Calu3 (cell line): ENCODE results near the gene BRINP3. TPM values are rescaled to one million over a fixed set of nuclear protein-coding genes. Genes with fewer than 3 reads are reported as not detected.

ENCODE experiments used
- BruUV-seq: library from RNA; stranded (reverse); fragments of 400-500 nt; replicated peaks from 2 replicates; lab custom pipeline; 2021; lab: Mats Ljungman, UMichigan
- CTCF ChIA-PET: fragments of 300-600 bp; sonication (Branson Sonifier 250); formaldehyde crosslinking; loops from one replicate; lab custom pipeline; 2022; ENCODE audit warnings: antibody characterized with exemption; lab: Charles Lee
- DNase-seq: peaks from one replicate; pipeline ENCODE4 v3.0.0; 2022
- H3K27ac Mint-ChIP-seq: one replicate; pipeline ENCODE4 v1.8.0; 2022; ENCODE audit warnings: mixed read lengths; ENCODE audit not compliant: unreplicated experiment
- H3K27me3 Mint-ChIP-seq: one replicate; pipeline ENCODE4 v1.8.0; 2022; ENCODE audit warnings: mixed read lengths; ENCODE audit not compliant: unreplicated experiment
- H3K36me3 Mint-ChIP-seq: one replicate; pipeline ENCODE4 v1.8.0; 2022; ENCODE audit warnings: mild to moderate bottlenecking, moderate library complexity, mixed read lengths; ENCODE audit not compliant: insufficient read depth, unreplicated experiment
- H3K4me1 Mint-ChIP-seq: one replicate; pipeline ENCODE4 v1.8.0; 2022; ENCODE audit warnings: mild to moderate bottlenecking, low read depth, mixed read lengths; ENCODE audit not compliant: unreplicated experiment
- H3K4me3 Mint-ChIP-seq: one replicate; pipeline ENCODE4 v1.8.0; 2022; ENCODE audit warnings: mild to moderate bottlenecking, low read depth, moderate library complexity, mixed read lengths; ENCODE audit not compliant: unreplicated experiment
- H3K9me3 Mint-ChIP-seq: one replicate; pipeline ENCODE4 v1.8.0; 2022; ENCODE audit warnings: low read depth, mixed read lengths; ENCODE audit not compliant: unreplicated experiment
- CTCF ChIP-seq: fragments of 200-600 bp; IDR thresholded peaks from one replicate; pipeline ENCODE4 v1.8.0; 2022; ENCODE audit warnings: antibody characterized with exemption; ENCODE audit not compliant: unreplicated experiment
- intact Hi-C: fragments of 100-400 bp; cut with micrococcal nuclease; formaldehyde crosslinking; loops from one replicate; pipeline ENCODE4 v1.10.0; 2022; ENCODE audit not compliant: unreplicated experiment
- total RNA-seq: library from RNA; stranded (reverse); gene quantifications from 2 replicates; pipeline ENCODE4 v1.2.3, GENCODE V29; 2022

BRINP3 gene
- total RNA-seq, 1 experiment from 2014 or later, result not detected

DNA sequence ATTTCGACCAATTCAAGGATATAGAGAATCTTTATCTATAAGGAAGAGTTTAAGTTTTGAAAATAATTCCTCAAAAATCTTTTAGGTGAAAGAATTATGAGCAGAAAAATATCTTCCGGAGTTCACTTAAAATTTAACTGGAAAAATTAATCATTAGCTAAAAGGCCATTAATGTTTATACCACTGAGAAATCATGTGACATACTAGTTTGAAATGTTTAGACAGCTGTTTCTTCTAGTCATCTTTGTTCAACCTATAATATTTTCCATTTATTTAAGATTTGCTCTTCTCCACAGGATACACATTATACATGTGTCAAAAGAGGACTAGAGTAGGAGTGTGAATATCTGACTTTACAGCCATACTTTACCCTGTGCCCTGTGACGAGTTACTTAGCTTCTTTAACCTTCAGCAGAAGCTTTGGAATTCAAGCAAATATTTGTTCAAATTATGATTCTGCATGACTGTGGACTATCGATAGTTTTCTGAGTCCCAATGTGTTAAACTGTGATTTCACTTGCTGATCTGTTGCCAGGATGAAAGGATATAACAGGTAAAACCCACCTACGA lies 374.8 kb downstream of the BRINP3 start:
- CTCF ChIA-PET, result no interaction called here
- H3K27ac Mint-ChIP-seq, result no peak overlapping the region
- H3K36me3 Mint-ChIP-seq, result no peaks in the 10 kb centered on the region
- BruUV-seq, result no TSS peak
- H3K27me3 Mint-ChIP-seq, result no peaks in the 10 kb centered on the region
- no peak for DNase-seq
- no peak overlapping the region for H3K4me3 Mint-ChIP-seq
- H3K4me1 Mint-ChIP-seq, result peaks cover 11% of the 10 kb centered on the region
- intact Hi-C loops, result loop anchor here (5.0 kb wide), 1 partner anchor 131 kb away; no protein-coding TSS in a partner anchor
- no peaks in the 10 kb centered on the region for H3K9me3 Mint-ChIP-seq
- TF ChIP-seq CTCF, result no peak

GRCh38 chr1:190101756-190102155 lies 375.9 kb downstream of the BRINP3 start:
- no peaks in the 10 kb centered on the region for H3K36me3 Mint-ChIP-seq
- intact Hi-C loops, result loop anchor here (5.0 kb wide), 1 partner anchor 129 kb away; no protein-coding TSS in a partner anchor
- BruUV-seq, result no TSS peak
- no peaks in the 10 kb centered on the region for H3K27me3 Mint-ChIP-seq
- CTCF ChIA-PET, result no interaction called here
- DNase-seq, result no peak
- no peak overlapping the region for H3K27ac Mint-ChIP-seq
- H3K4me1 Mint-ChIP-seq, result peaks cover 11% of the 10 kb centered on the region
- no peak overlapping the region for H3K4me3 Mint-ChIP-seq
- no peak for TF ChIP-seq CTCF
- no peaks in the 10 kb centered on the region for H3K9me3 Mint-ChIP-seq

GRCh38 chr1:190098756-190099155 lies 378.9 kb downstream of the BRINP3 start:
- BruUV-seq, result no TSS peak
- H3K27me3 Mint-ChIP-seq, result no peaks in the 10 kb centered on the region
- no peaks in the 10 kb centered on the region for H3K36me3 Mint-ChIP-seq
- peaks cover 11% of the 10 kb centered on the region for H3K4me1 Mint-ChIP-seq
- H3K4me3 Mint-ChIP-seq, result no peak overlapping the region
- no peak for DNase-seq
- intact Hi-C loops, result no loop called here
- CTCF ChIA-PET, result interaction anchor here (0.9 kb wide), 1 partner anchor 12 kb away, joined by 9 read pairs; no protein-coding TSS in a partner anchor
- H3K9me3 Mint-ChIP-seq, result no peaks in the 10 kb centered on the region
- no peak for TF ChIP-seq CTCF
- no peak overlapping the region for H3K27ac Mint-ChIP-seq

DNA sequence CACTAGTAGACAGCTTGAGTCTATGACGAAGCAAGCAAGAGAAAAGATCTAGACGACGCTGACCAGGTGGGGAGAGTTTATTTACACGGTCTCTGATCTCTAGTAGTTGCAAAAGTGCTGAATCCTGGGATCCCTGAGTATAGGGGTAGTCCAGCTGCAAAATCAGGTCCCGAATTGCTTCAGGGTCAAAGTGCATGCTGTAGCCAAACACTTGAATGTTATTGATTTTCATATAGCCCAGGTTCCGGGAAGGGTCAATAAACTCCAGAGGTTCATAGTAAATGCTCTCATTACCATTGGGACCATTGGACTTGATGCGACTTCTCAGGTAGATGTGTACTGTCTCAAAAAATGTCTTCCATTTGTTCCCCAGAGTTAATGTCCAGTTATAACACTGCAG lies 379.6 kb downstream of the BRINP3 start:
- no peak overlapping the region for H3K27ac Mint-ChIP-seq
- TF ChIP-seq CTCF, result no peak
- intact Hi-C loops, result no loop called here
- H3K27me3 Mint-ChIP-seq, result no peaks in the 10 kb centered on the region
- no peaks in the 10 kb centered on the region for H3K36me3 Mint-ChIP-seq
- BruUV-seq, result no TSS peak
- CTCF ChIA-PET, result no interaction called here
- no peaks in the 10 kb centered on the region for H3K9me3 Mint-ChIP-seq
- no peak for DNase-seq
- peaks cover 11% of the 10 kb centered on the region for H3K4me1 Mint-ChIP-seq
- no peak overlapping the region for H3K4me3 Mint-ChIP-seq
